Loucy (cell line): Measurements from ENCODE around the gene SLC44A1.

Experiments
- H2AFZ ChIP-seq: fragments of 200-600 bp; sonication (generic); 2 replicates; pipeline ENCODE4 v1.6.0; 2016; ENCODE audit warnings: antibody characterized with exemption, mild to moderate bottlenecking, low read length, moderate library complexity
- H3F3A ChIP-seq: fragments of 200-600 bp; 2 replicates; pipeline ENCODE4 v1.6.0; 2016; ENCODE audit warnings: antibody characterized with exemption, low read depth, mild to moderate bottlenecking
- H3K27me3 ChIP-seq: fragments of 200-600 bp; sonication (generic); 2 replicates; pipeline ENCODE4 v1.6.1; 2014; ENCODE audit warnings: low read length, mild to moderate bottlenecking; ENCODE audit not compliant: insufficient read depth, poor library complexity, severe bottlenecking
- H3K36me3 ChIP-seq: fragments of 200-600 bp; sonication (generic); 2 replicates; pipeline ENCODE4 v1.6.1; 2016; ENCODE audit warnings: low read length; ENCODE audit not compliant: insufficient read depth
- H3K4me1 ChIP-seq: fragments of 200-600 bp; sonication (generic); 2 replicates; pipeline ENCODE4 v1.5.1; 2014; ENCODE audit warnings: low read length, mild to moderate bottlenecking; ENCODE audit not compliant: insufficient read depth, poor library complexity, severe bottlenecking
- H3K4me2 ChIP-seq: fragments of 200-600 bp; sonication (generic); 2 replicates; pipeline ENCODE4 v1.6.0; 2014; ENCODE audit warnings: antibody characterized with exemption, low read length, low read depth, mild to moderate bottlenecking; ENCODE audit not compliant: poor library complexity, severe bottlenecking
- H3K4me3 ChIP-seq: fragments of 200-600 bp; sonication (generic); 2 replicates; pipeline ENCODE4 v1.5.1; 2014; ENCODE audit warnings: low read length, mild to moderate bottlenecking, mixed read lengths; ENCODE audit not compliant: poor library complexity, severe bottlenecking
- H3K79me2 ChIP-seq: fragments of 200-600 bp; sonication (generic); 2 replicates; pipeline ENCODE4 v1.6.1; 2014; ENCODE audit warnings: low read length; ENCODE audit not compliant: insufficient read depth
- H3K9ac ChIP-seq: fragments of 200-600 bp; sonication (generic); 2 replicates; pipeline ENCODE4 v1.6.0; 2014; ENCODE audit warnings: mild to moderate bottlenecking, low read depth, low read length, moderate library complexity; ENCODE audit not compliant: poor library complexity, severe bottlenecking
- H3K9me2 ChIP-seq: fragments of 200-600 bp; sonication (generic); replicated peaks from 2 replicates; pipeline ENCODE4 v1.6.1; 2016; ENCODE audit warnings: low read depth, low read length, mixed read lengths
- H3K9me3 ChIP-seq: fragments of 200-600 bp; sonication (generic); 2 replicates; pipeline ENCODE4 v1.6.1; 2014; ENCODE audit warnings: mild to moderate bottlenecking, antibody characterized with exemption, low read length, low read depth; ENCODE audit not compliant: insufficient read depth
- H4K20me1 ChIP-seq: fragments of 200-600 bp; sonication (generic); 2 replicates; pipeline ENCODE4 v1.6.0; 2014; ENCODE audit warnings: antibody characterized with exemption, low read length, mild to moderate bottlenecking; ENCODE audit not compliant: insufficient read depth, poor library complexity, severe bottlenecking
- CTCF ChIP-seq: fragments of 200-600 bp; sonication (generic); conservative IDR thresholded peaks from 2 replicates; pipeline ENCODE4 v1.5.1; 2014; ENCODE audit warnings: mild to moderate bottlenecking, antibody characterized with exemption, low read length
- EZH2phosphoT487 ChIP-seq: fragments of 200-600 bp; IDR thresholded peaks from 2 replicates; pipeline ENCODE4 v1.6.1; 2018; ENCODE audit warnings: antibody characterized with exemption, mild to moderate bottlenecking, moderate library complexity, borderline replicate concordance

Gene SLC44A1

GRCh38 chr9:105392531-105392930 lies 148.1 kb downstream of the SLC44A1 start:
- Histone ChIP-seq H3K79me2 (peaks cover 14% of the 10 kb centered on the region), H3K36me3 (no peaks in the 10 kb centered on the region), H3K9ac (peak overlapping the region; percentile 56), H3K9me2 (no peaks in the 10 kb centered on the region), H2AFZ (no peak overlapping the region), H3K9me3 (no peaks in the 10 kb centered on the region), H3K4me3 (peak overlapping the region; percentile 45), H3K27me3 (no peaks in the 10 kb centered on the region), H3F3A (no peaks in the 10 kb centered on the region), H4K20me1 (no peaks in the 10 kb centered on the region), H3K4me1 (peaks cover 77% of the 10 kb centered on the region), H3K4me2 (peak overlapping the region; percentile 67)
- no peak for TF ChIP-seq EZH2phosphoT487
- no peak for TF ChIP-seq CTCF

- no peaks in the 10 kb centered on the region for H3K36me3 ChIP-seq
- peak overlapping the region; percentile 48 for H3K4me2 ChIP-seq
- peaks cover 4% of the 10 kb centered on the region; the same call in 1 of the 2 replicates for H3F3A ChIP-seq
- H3K9ac ChIP-seq, result peak overlapping the region; percentile 16
- TF ChIP-seq EZH2phosphoT487 (no peak), CTCF (no peak)
- no peaks in the 10 kb centered on the region for H4K20me1 ChIP-seq
- peaks cover 3% of the 10 kb centered on the region for H3K79me2 ChIP-seq
- no peaks in the 10 kb centered on the region for H3K27me3 ChIP-seq
- no peak overlapping the region for H2AFZ ChIP-seq
- H3K4me3 ChIP-seq, result no peak overlapping the region
- no peaks in the 10 kb centered on the region for H3K9me3 ChIP-seq
- no peaks in the 10 kb centered on the region for H3K9me2 ChIP-seq
- peaks cover 70% of the 10 kb centered on the region for H3K4me1 ChIP-seq
Observed at GRCh38 chr9:105393576-105394344, 149.3 kb downstream of the SLC44A1 start.

GRCh38 chr9:105396441-105396840 lies 152.0 kb downstream of the SLC44A1 start:
- Histone ChIP-seq H3F3A (peaks cover 4% of the 10 kb centered on the region; the same call in 1 of the 2 replicates), H3K27me3 (no peaks in the 10 kb centered on the region), H3K9me2 (no peaks in the 10 kb centered on the region), H3K4me2 (no peak overlapping the region), H3K36me3 (no peaks in the 10 kb centered on the region), H3K4me1 (peaks cover 59% of the 10 kb centered on the region), H3K9ac (no peak overlapping the region), H3K4me3 (no peak overlapping the region), H4K20me1 (no peaks in the 10 kb centered on the region), H3K9me3 (no peaks in the 10 kb centered on the region), H3K79me2 (no peaks in the 10 kb centered on the region), H2AFZ (no peak overlapping the region)
- TF ChIP-seq CTCF, result no peak
- no peak for TF ChIP-seq EZH2phosphoT487
